Measurements from ENCODE around the gene LCN12.

Gene LCN12

GRCh38 chr9:136957461-136957860 is 5.4 kb downstream of the LCN12 start:
- DNase-seq (ENCODE audit: low read depth in 3 of 3, low spot score in 1 of 3), result no peak

- no peak for DNase-seq (ENCODE audit: low read depth in 3 of 3, low spot score in 1 of 3)
Observed at GRCh38 chr9:136957901-136958300, 5.8 kb downstream of the LCN12 start.

GRCh38 chr9:136958473-136958872 is 6.4 kb downstream of the LCN12 start:
- DNase-seq (ENCODE audit: low read depth in 3 of 3, low spot score in 1 of 3), result no peak

- DNase-seq (ENCODE audit: low read depth in 3 of 3, low spot score in 1 of 3), result no peak
Observed at GRCh38 chr9:136958898-136959850, 7.1 kb downstream of the LCN12 start.

GRCh38 chr9:136960212-136960937 is 8.3 kb downstream of the LCN12 start:
- no peak for DNase-seq (ENCODE audit: low read depth in 3 of 3, low spot score in 1 of 3)

GRCh38 chr9:136960938-136961275 is 8.8 kb downstream of the LCN12 start:
- DNase-seq (ENCODE audit: low read depth in 3 of 3, low spot score in 1 of 3), result no peak

GRCh38 chr9:136961279-136962065 is 9.4 kb downstream of the LCN12 start:
- no peak for DNase-seq (ENCODE audit: low read depth in 3 of 3, low spot score in 1 of 3)

- no peak for DNase-seq (ENCODE audit: low read depth in 3 of 3, low spot score in 1 of 3)
Observed at GRCh38 chr9:136962163-136962562, 10.1 kb downstream of the LCN12 start.

GRCh38 chr9:136962701-136963248 is 10.7 kb downstream of the LCN12 start:
- no peak for DNase-seq (ENCODE audit: low read depth in 3 of 3, low spot score in 1 of 3)

- no peak for DNase-seq (ENCODE audit: low read depth in 3 of 3, low spot score in 1 of 3)
Observed at GRCh38 chr9:136963341-136963740, 11.3 kb downstream of the LCN12 start.

GRCh38 chr9:136963751-136964150 is 11.7 kb downstream of the LCN12 start:
- no peak for DNase-seq (ENCODE audit: low read depth in 3 of 3, low spot score in 1 of 3)

GRCh38 chr9:136964171-136964689 is 12.2 kb downstream of the LCN12 start:
- no peak for DNase-seq (ENCODE audit: low read depth in 3 of 3, low spot score in 1 of 3)

- DNase-seq (ENCODE audit: low read depth in 3 of 3, low spot score in 1 of 3), result no peak
Observed at GRCh38 chr9:136964833-136965422, 12.9 kb downstream of the LCN12 start.

GRCh38 chr9:136965771-136966484 is 13.9 kb downstream of the LCN12 start:
- no peak for DNase-seq (ENCODE audit: low read depth in 3 of 3, low spot score in 1 of 3)

- DNase-seq (ENCODE audit: low read depth in 3 of 3, low spot score in 1 of 3), result no peak
Observed at GRCh38 chr9:136968333-136969127, 16.5 kb downstream of the LCN12 start.

- no peak for DNase-seq (ENCODE audit: low read depth in 3 of 3, low spot score in 1 of 3)
Observed at GRCh38 chr9:136969150-136969549, 17.1 kb downstream of the LCN12 start.

- no peak for DNase-seq (ENCODE audit: low read depth in 3 of 3, low spot score in 1 of 3)
Observed at GRCh38 chr9:136969774-136970173, 17.7 kb downstream of the LCN12 start.

- no peak for DNase-seq (ENCODE audit: low read depth in 3 of 3, low spot score in 1 of 3)
Observed at GRCh38 chr9:136970361-136970760, 18.3 kb downstream of the LCN12 start.

GRCh38 chr9:136971746-136972145 is 19.7 kb downstream of the LCN12 start:
- DNase-seq (ENCODE audit: low read depth in 3 of 3, low spot score in 1 of 3), result no peak

All from stimulated activated CD4-positive, alpha-beta T cell treated with anti-CD3 and anti-CD28 coated beads, TNF-alpha, amount 100 ng/mL, for 1 hour (primary cell).